HG02973 (cell line): Measurements from ENCODE around the gene NDUFAB1.
A peak's percentile ranks its signal among the peaks of the same experiment; 100 is the strongest.
"Not testable (repeated sequence)": the region's sequence is repeated elsewhere in the genome, so short reads cannot be mapped to it uniquely, and the experiment has no call there.

Source experiments
- ATAC-seq: cut with Tn5 transposase; IDR thresholded peaks from one replicate; pipeline ENCODE4 v1.9.1; 2021; ENCODE audit warnings: moderate library complexity; ENCODE audit not compliant: unreplicated experiment

NDUFAB1 gene

DNA sequence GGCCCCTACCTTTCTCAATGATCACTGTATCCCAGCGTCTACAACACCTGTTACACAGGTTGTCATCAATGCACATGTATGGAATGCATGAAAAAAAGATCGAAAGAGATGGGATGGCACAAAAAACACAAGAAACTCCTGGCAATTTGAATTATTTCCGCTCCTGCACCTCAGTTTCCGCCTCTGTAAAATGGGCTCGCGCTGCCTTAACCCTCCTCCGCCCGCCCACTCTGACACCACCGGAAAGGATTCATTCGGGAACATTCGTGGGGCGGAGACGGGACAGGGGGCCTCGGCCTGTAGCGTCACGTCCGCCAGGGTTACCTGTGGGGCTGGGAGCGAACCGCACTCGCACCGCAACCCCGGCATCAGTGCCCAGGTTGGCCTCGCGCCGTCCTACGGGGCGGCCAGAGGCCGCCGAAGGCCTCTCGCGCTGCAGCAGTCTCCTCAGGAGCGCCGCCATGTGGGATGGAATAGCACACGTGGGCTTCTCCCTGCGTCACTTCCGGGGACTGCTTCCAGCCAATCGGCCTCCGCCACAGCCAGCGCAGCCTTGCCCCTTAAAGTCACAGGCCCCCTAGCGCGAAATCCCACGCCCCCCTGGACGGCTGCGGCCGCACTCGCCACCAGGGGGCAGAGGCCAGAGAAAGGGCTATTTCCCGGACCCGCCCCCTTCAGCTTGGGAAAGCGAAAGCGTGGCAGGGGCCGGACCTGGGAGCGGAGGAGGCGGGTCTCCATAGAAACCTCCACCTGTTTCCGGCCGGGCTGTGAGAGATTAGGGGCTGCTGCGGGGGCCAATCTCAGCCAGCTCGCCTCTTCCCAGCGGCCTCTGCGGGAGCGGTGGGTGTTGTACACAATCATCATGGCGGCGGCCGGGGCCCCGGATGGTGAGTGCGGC, 39.0 kb downstream of the NDUFAB1 start, which contains the start of the genes EARS2 and UBFD1:
Gene EARS2, minus strand, starts transcription at position 470 of the 898 bp plus-strand sequence. Its CDS starts 7 bp downstream, at position 463.
Gene UBFD1, plus strand, starts transcription at position 847 of the 898 bp plus-strand sequence. Its CDS starts 16 bp downstream, at position 863.
- ATAC-seq = peak; percentile 85

DNA sequence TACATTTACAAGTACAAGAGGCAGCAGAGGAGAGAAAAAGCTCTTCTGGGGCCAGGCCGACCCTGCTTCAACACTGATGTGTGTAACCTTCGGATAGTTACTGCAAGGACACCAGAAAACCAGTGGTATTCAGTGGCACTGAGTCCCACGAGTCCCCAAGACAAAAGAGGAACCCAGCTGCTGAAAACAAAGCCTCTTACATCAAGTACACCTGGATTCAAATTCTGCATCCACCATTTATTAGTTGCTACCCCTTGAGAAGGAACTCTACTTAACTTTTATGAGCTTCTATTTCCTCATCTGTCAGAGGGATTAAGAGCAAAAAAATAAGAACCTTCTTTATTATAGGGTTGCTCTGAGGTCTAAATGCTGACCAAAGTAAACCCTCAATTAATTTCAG, 41.6 kb downstream of the NDUFAB1 start:
- no peak for ATAC-seq

GRCh38 chr16:23552161-23552560, 44.0 kb downstream of the NDUFAB1 start:
- no peak for ATAC-seq

- ATAC-seq = no peak
Observed at GRCh38 chr16:23549938-23550337, 46.2 kb downstream of the NDUFAB1 start.

DNA sequence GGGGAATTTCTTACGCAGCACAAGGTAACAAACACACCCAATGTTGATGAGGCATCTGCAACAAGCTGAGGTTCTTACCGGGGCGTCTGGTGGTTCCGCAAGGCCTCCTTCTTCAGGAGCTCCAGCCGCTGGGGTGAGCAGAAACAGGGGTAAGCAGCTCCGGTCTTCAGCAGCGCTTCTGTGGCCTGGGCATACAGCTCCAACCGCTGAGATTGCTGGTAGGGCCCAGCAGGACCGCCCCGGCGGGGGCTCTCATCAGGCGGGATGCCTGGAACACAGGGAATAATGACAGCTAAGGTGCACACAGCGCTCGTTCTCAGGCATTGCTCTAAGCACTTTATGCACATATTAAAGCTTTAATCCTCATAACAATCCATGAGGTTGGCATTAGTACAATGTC, 51.7 kb downstream of the NDUFAB1 start:
- ATAC-seq = no peak

DNA sequence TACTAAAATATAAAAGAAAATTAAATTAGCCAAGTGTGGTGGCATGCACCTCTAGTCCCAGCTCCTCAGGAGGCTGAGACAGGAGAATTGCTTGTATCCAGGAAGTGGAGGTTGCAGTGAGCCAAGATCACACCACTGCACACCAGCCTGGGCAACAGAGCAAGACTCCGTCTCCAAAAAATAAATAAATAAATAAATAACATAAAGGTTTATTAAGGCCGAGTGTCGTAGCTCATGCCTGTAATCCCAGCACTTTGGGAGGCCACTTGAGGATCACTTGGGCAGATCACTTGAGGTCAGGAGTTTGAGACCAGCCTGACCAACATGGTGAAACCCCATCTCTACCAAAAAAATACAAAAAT, 55.3 kb downstream of the NDUFAB1 start:
- not testable (repeated sequence) for ATAC-seq

GRCh38 chr16:23539984-23540816, 55.9 kb downstream of the NDUFAB1 start:
- no peak for ATAC-seq

GRCh38 chr16:23538919-23539278, 57.2 kb downstream of the NDUFAB1 start:
- ATAC-seq = no peak

GRCh38 chr16:23537390-23537789, 58.7 kb downstream of the NDUFAB1 start:
- no peak for ATAC-seq

DNA sequence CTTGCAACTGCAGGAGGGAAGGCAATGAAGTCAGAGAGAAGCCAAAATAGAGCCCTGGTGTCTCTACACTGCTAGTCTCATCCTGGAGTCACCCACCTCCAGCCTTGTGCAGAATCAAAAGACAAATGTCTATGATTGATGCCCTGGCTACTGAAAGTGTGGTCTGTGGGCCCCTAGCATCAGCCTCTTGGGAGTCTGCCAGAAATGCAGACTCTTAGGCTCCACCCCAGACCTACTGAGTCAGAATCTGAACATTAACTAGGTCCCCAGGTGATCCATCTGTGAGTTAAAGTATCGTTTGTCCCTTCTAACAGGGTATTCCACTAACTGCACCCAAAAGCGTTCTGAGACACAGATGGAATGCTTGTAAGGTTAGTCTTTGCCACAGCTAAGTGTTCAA, 60.2 kb downstream of the NDUFAB1 start:
- ATAC-seq = no peak

GRCh38 chr16:23534868-23535860, 61.0 kb downstream of the NDUFAB1 start:
- ATAC-seq = no peak

DNA sequence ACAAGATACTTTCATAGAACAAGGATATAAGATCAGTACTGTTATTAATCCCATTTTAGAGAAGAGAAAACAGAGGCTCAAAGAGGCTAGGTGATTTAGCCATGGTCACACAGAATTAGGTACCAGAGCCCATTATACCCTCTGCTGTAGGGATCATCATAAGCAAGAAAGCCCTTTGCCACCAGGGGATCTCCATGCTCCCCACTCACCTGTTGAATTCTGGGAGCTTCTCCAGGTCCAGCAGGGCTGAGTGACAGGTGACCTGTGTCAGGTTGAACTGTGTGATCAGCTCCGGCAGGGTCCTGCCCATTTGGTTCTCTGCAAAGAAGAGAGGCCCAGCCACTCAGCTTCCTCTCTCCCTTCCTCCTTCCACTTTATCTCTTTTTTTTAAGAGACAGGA, 63.7 kb downstream of the NDUFAB1 start:
- no peak for ATAC-seq
